ENCODE results near the gene PTGES. TPM values are rescaled to one million over a fixed set of nuclear protein-coding genes. Genes with fewer than 3 reads are reported as not detected.
"Not testable (repeated sequence)": the region's sequence is repeated elsewhere in the genome, so short reads cannot be mapped to it uniquely, and the experiment has no call there.

Gene PTGES
- total and polyA plus RNA-seq, 10 of the 15 experiments (the other 5 are each of a cell fraction or from before 2014, with no cell fraction given): 0.57 TPM; not detected in 9

- TF ChIP-seq USF1 (IDR thresholded peaks at IDR 0.05; ENCODE audit: borderline replicate concordance, extremely low read length, insufficient read depth, low read depth, low read length): no peak
- TF ChIP-seq EP300 (IDR thresholded peaks at IDR 0.05; ENCODE audit: borderline replicate concordance in 1 of 2, control insufficient read depth in 1 of 2, low read depth in 2 of 2, low read length in 2 of 2): no peak
- TF ChIP-seq POLR2A (IDR thresholded peaks at IDR 0.05; ENCODE audit: low read depth, low read length): no peak
- no peak for TF ChIP-seq SUPT20H (IDR thresholded peaks at IDR 0.05; ENCODE audit: borderline replicate concordance, control insufficient read depth, low read depth, low read length)
- no peak for TF ChIP-seq CEBPB (IDR thresholded peaks at IDR 0.05; ENCODE audit: borderline replicate concordance in 1 of 2, low read depth in 2 of 2, low read length in 2 of 2)
Measured at GRCh38 chr9:129765764-129766317, 13.0 kb upstream of the PTGES start (continued).

GRCh38 chr9:129762985-129763926 lies 10.4 kb upstream of the PTGES start:
- H3K27ac ChIP-seq (ENCODE audit: control insufficient read depth, insufficient read depth): no peak overlapping the region
- DNase-seq (ENCODE audit: low read depth, low spot score) (no peak), FAIRE-seq (no peak), ATAC-seq (no peak)
- no peak overlapping the region for H3K4me3 ChIP-seq
- intact Hi-C loops (cut with micrococcal nuclease; ENCODE audit: unreplicated experiment): no loop called here
- CTCF ChIA-PET: interaction anchor here (0.6 kb wide), 1 partner anchor 1250 kb away, joined by 3 read pairs; no protein-coding TSS in a partner anchor
- RAD21 ChIA-PET (ENCODE audit: unreplicated experiment): interaction anchor here (1.2 kb wide), 1 partner anchor 19 kb away, joined by 5 read pairs; no protein-coding TSS in a partner anchor
- no peak overlapping the region for H3K4me2 ChIP-seq (ENCODE audit: control insufficient read depth, insufficient read depth)
- H3K79me2 ChIP-seq (ENCODE audit: control insufficient read depth, insufficient read depth, low read length): no peaks in the 10 kb centered on the region
- no peak overlapping the region for H3K9ac ChIP-seq (ENCODE audit: control insufficient read depth, insufficient read depth, low read length)
- H3K9me3 ChIP-seq (replicated peaks; ENCODE audit: control insufficient read depth, insufficient read depth, low read length): no peaks in the 10 kb centered on the region
- no peaks in the 10 kb centered on the region for H3K4me1 ChIP-seq (ENCODE audit: control insufficient read depth, insufficient read depth, low read length)
- BruUV-seq (replicated peaks): no TSS peak
- TF ChIP-seq PAX8 (IDR thresholded peaks at IDR 0.05): no peak
- 51% methylated on average over 13 of the region's 13 CpGs for WGBS (ENCODE audit: insufficient coverage, insufficient replicate concordance, low lambda C conversion rate, missing lambda C conversion rate)
- H3K36me3 ChIP-seq (ENCODE audit: control insufficient read depth in 2 of 2, insufficient read depth in 2 of 2, low read length in 1 of 2): no peaks in the 10 kb centered on the region
- SMC1A ChIA-PET (ENCODE audit: uncharacterized antibody, unreplicated experiment): interaction anchor here (1.4 kb wide), 1 partner anchor 18 kb away, joined by 4 read pairs; no protein-coding TSS in a partner anchor
- in situ Hi-C loops (cut with MboI): no loop called here
- no peak overlapping the region for H2AFZ ChIP-seq (ENCODE audit: control insufficient read depth, low read depth, low read length)
- POLR2A ChIA-PET: no interaction called here
- no peaks in the 10 kb centered on the region for H3K27me3 ChIP-seq (replicated peaks in 1 of 2; ENCODE audit: control insufficient read depth in 2 of 2, insufficient read depth in 2 of 2, low read length in 1 of 2)
- no peaks in the 10 kb centered on the region for H4K20me1 ChIP-seq (ENCODE audit: control insufficient read depth, insufficient read depth)

GRCh38 chr9:129762370-129762984 lies 9.6 kb upstream of the PTGES start:
- ChIA-PET POLR2A (interaction anchor here (0.6 kb wide), 1 partner anchor 273 kb away, joined by 3 read pairs; no protein-coding TSS in a partner anchor), SMC1A (ENCODE audit: uncharacterized antibody, unreplicated experiment) (interaction anchor here (1.4 kb wide), 1 partner anchor 18 kb away, joined by 4 read pairs; no protein-coding TSS in a partner anchor), CTCF (interaction anchor here (0.6 kb wide), 1 partner anchor 14 kb away, joined by 3 read pairs; no protein-coding TSS in a partner anchor)
- H3K4me3 ChIP-seq; H3K36me3 ChIP-seq (ENCODE audit: control insufficient read depth in 2 of 2, insufficient read depth in 2 of 2, low read length in 1 of 2); H3K79me2 ChIP-seq (ENCODE audit: control insufficient read depth, insufficient read depth, low read length); BruUV-seq (replicated peaks); ATAC-seq; H4K20me1 ChIP-seq (ENCODE audit: control insufficient read depth, insufficient read depth); H3K9me3 ChIP-seq (replicated peaks; ENCODE audit: control insufficient read depth, insufficient read depth, low read length); H3K4me2 ChIP-seq (ENCODE audit: control insufficient read depth, insufficient read depth); H2AFZ ChIP-seq (ENCODE audit: control insufficient read depth, low read depth, low read length); H3K9ac ChIP-seq (ENCODE audit: control insufficient read depth, insufficient read depth, low read length); in situ Hi-C loops (cut with MboI); H3K27ac ChIP-seq (ENCODE audit: control insufficient read depth, insufficient read depth); H3K4me1 ChIP-seq (ENCODE audit: control insufficient read depth, insufficient read depth, low read length); H3K27me3 ChIP-seq (replicated peaks in 1 of 2; ENCODE audit: control insufficient read depth in 2 of 2, insufficient read depth in 2 of 2, low read length in 1 of 2); intact Hi-C loops (cut with micrococcal nuclease; ENCODE audit: unreplicated experiment); RAD21 ChIA-PET (ENCODE audit: unreplicated experiment); FAIRE-seq; DNase-seq (ENCODE audit: low read depth, low spot score): not testable (repeated sequence)
- WGBS (ENCODE audit: insufficient coverage, insufficient replicate concordance, low lambda C conversion rate, missing lambda C conversion rate): 28% methylated on average over 13 of the region's 13 CpGs

Data from GM12878 (cell line).